ENCODE results near the gene ARHGAP6.

The ARHGAP6 gene

GRCh38 chrX:11665168-11666111, at the start of gene ARHGAP6:
TSS of gene ARHGAP6 (minus strand) at chrX:11665920. CDS start at chrX:11664828, 1,092 bp downstream.
- H3K4me3 ChIP-seq (ENCODE audit: low read depth, low read length), result no peak within 1 kb of the TSS
- no peak for DNase-seq (ENCODE audit: low read depth)

GRCh38 chrX:11704725-11705495, 39.2 kb upstream of the ARHGAP6 start:
- no peak overlapping the region for H3K4me3 ChIP-seq (ENCODE audit: low read depth, low read length)
- TF ChIP-seq MYC (IDR thresholded peaks at IDR 0.05; ENCODE audit: low read depth, low read length), result no peak
- no peak for TF ChIP-seq MAX (IDR thresholded peaks at IDR 0.05; ENCODE audit: low read depth, low read length)
- TF ChIP-seq CTCF (IDR thresholded peaks at IDR 0.05; ENCODE audit: low read depth, low read length), result no peak
- no peak for TF ChIP-seq POLR2A (IDR thresholded peaks at IDR 0.05; ENCODE audit: extremely low read depth, insufficient read length)
- DNase-seq (ENCODE audit: low read depth), result no peak

More at GRCh38 chrX:11665168-11666111, at the start of gene ARHGAP6:
- TF ChIP-seq POLR2A (IDR thresholded peaks at IDR 0.05; ENCODE audit: extremely low read depth, insufficient read length) (no peak), MAX (IDR thresholded peaks at IDR 0.05; ENCODE audit: low read depth, low read length) (no peak), CTCF (IDR thresholded peaks at IDR 0.05; ENCODE audit: low read depth, low read length) (no peak), MYC (IDR thresholded peaks at IDR 0.05; ENCODE audit: low read depth, low read length) (no peak)

DNA sequence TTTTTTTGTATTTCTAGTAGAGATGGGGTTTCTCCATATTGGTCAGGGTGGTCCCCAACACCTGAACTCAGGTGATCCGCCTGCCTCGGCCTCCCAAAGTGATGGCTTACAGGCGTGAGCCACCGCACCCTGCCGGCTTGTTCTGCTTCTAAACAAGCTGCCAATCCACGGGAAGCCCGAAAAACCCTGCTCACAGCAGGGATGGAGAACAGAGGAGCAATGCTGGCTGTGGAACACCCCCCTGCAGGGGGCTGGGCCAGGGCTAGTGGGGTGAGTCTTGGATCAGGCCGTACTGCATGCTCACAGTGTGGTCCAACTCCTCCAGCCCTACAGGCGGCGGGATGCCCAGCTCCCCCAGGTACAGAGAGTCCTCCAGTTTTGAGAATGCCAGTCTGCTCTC, 38.1 kb upstream of the ARHGAP6 start:
- H3K4me3 ChIP-seq (ENCODE audit: low read depth, low read length), result no peak overlapping the region
- TF ChIP-seq MAX (IDR thresholded peaks at IDR 0.05; ENCODE audit: low read depth, low read length) (no peak), POLR2A (IDR thresholded peaks at IDR 0.05; ENCODE audit: extremely low read depth, insufficient read length) (no peak), CTCF (IDR thresholded peaks at IDR 0.05; ENCODE audit: low read depth, low read length) (no peak), MYC (IDR thresholded peaks at IDR 0.05; ENCODE audit: low read depth, low read length) (no peak)

DNA sequence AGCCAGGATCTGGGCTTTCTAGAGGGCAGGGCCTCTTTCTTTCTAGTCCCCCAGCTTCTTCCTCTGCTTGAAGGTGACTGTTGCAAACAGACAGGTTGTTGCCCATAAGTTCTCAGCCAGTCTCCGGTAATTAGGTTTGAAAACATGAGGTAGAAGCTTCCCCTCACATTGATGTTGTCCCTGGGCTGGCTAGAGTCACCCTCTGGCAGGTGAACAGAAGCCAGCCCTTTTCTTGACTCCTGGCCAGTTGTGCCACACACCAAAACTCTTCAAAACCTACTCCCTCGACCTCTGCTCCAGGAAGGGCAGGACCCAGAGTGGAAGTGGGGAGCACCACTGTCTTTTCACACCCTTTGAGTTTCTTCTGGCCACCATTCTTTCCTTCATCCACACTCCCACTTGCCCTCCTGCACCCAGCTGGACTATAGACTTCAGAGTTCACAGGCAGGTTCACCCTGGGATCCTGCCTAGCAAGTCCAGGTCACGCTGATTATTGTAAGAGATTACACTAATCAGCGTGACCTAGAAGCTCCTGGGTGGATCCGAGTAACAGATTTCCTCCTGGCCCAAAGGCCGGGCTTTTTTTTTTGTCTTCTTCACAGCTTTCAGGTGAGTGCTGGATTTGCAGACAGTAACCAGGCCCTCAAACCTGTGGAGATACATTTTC, 37.4 kb upstream of the ARHGAP6 start:
- TF ChIP-seq MAX (IDR thresholded peaks at IDR 0.05; ENCODE audit: low read depth, low read length) (no peak), CTCF (IDR thresholded peaks at IDR 0.05; ENCODE audit: low read depth, low read length) (no peak), POLR2A (IDR thresholded peaks at IDR 0.05; ENCODE audit: extremely low read depth, insufficient read length) (no peak), MYC (IDR thresholded peaks at IDR 0.05; ENCODE audit: low read depth, low read length) (no peak)
- no peak overlapping the region for H3K4me3 ChIP-seq (ENCODE audit: low read depth, low read length)
- no peak for DNase-seq (ENCODE audit: low read depth)

More for the DNA sequence above, 38.1 kb upstream of the ARHGAP6 start:
- no peak for DNase-seq (ENCODE audit: low read depth)

- no peak for DNase-seq (ENCODE audit: low read depth)
- no peak for TF ChIP-seq MYC (IDR thresholded peaks at IDR 0.05; ENCODE audit: low read depth, low read length)
- no peak for TF ChIP-seq POLR2A (IDR thresholded peaks at IDR 0.05; ENCODE audit: extremely low read depth, insufficient read length)
- TF ChIP-seq MAX (IDR thresholded peaks at IDR 0.05; ENCODE audit: low read depth, low read length), result no peak
- no peak for TF ChIP-seq CTCF (IDR thresholded peaks at IDR 0.05; ENCODE audit: low read depth, low read length)
- H3K4me3 ChIP-seq (ENCODE audit: low read depth, low read length), result no peak overlapping the region
Observed at GRCh38 chrX:11702420-11702819, 36.7 kb upstream of the ARHGAP6 start.
